HL-60 (cell line): Measurements from ENCODE around the gene ASB12.

Source experiments
- DNase-seq, 2 experiments: peaks; one replicate each; pipeline ENCODE4 v3.0.0-alpha.2; 2010 to 2020; ENCODE audit warnings: low read depth in 1 of 2, low spot score in 1 of 2
- H3K27ac ChIP-seq: fragments of 250-450 bp; sonication (Bioruptor Pico); replicated peaks from 2 replicates; pipeline ENCODE4 v1.5.1; 2020; ENCODE audit warnings: mild to moderate bottlenecking, moderate library complexity
- H3K27me3 ChIP-seq: fragments of 250-450 bp; sonication (Bioruptor Pico); 2 replicates; pipeline ENCODE4 v1.5.1; 2021; ENCODE audit warnings: mild to moderate bottlenecking, moderate library complexity; ENCODE audit not compliant: insufficient read depth, poor library complexity, severe bottlenecking
- H3K4me3 ChIP-seq: replicated peaks from 2 replicates; pipeline ENCODE4 v1.5.1; 2011; ENCODE audit warnings: mild to moderate bottlenecking, control low read depth, low read length; ENCODE audit not compliant: insufficient read depth
- CTCF ChIP-seq: IDR thresholded peaks from one replicate; pipeline ENCODE4 v1.5.1; 2011; ENCODE audit warnings: low read length, control low read depth, inconsistent platforms; ENCODE audit not compliant: insufficient read depth
- GABPA ChIP-seq: IDR thresholded peaks from 2 replicates; pipeline ENCODE4 v1.6.1; 2012; ENCODE audit warnings: low read depth
- POLR2AphosphoS5 ChIP-seq: IDR thresholded peaks from 2 replicates; pipeline ENCODE4 v1.6.1; 2012; ENCODE audit warnings: low read depth
- REST ChIP-seq: IDR thresholded peaks from 2 replicates; pipeline ENCODE4 v1.6.1; 2012; ENCODE audit warnings: low read depth; ENCODE audit not compliant: insufficient replicate concordance
- SPI1 ChIP-seq: IDR thresholded peaks from 2 replicates; pipeline ENCODE4 v1.6.1; 2012; ENCODE audit warnings: low read depth, mild to moderate bottlenecking, borderline replicate concordance

ASB12 gene

GRCh38 chrX:64176876-64177275 is 53.5 kb downstream of the ASB12 start:
- TF ChIP-seq GABPA (no peak), CTCF (no peak), SPI1 (no peak), POLR2AphosphoS5 (no peak), REST (no peak)

More at GRCh38 chrX:64176876-64177275, 53.5 kb downstream of the ASB12 start:
- no peak overlapping the region for H3K4me3 ChIP-seq
- H3K27me3 ChIP-seq = no peaks in the 10 kb centered on the region
- no peak for DNase-seq
- no peak overlapping the region for H3K27ac ChIP-seq
